K562 (cell line): Measurements from ENCODE around the gene STAU1. TPM values are rescaled to one million over a fixed set of nuclear protein-coding genes. Genes with fewer than 3 reads are reported as not detected.

ENCODE experiments used
- ATAC-seq: fragments of 200-7000 bp; cut with Tn5 transposase; 3 replicates; pipeline ENCODE4 v1.9.1; 2020; ENCODE audit warnings: moderate library complexity
- BruUV-seq: library from RNA; stranded (reverse); fragments of 400-500 nt; replicated peaks from 2 replicates; lab custom pipeline; 2021; lab: Mats Ljungman, UMichigan
- CTCF ChIA-PET: fragments of 300-600 bp; formaldehyde crosslinking; extraction: SDS; loops from one replicate; lab custom pipeline; 2021; ENCODE audit warnings: low intra/inter-chr PET ratio; lab: Yijun Ruan, JAX
- POLR2A ChIA-PET: fragments of 300-600, 350-650 bp; sonication (Branson Sonifier 250); formaldehyde crosslinking; extraction: SDS; loops from one replicate; lab custom pipeline; 2021; ENCODE audit warnings: antibody characterized with exemption, inconsistent platforms; lab: Yijun Ruan, JAX
- DNase-seq, 4 experiments: peaks; one replicate each; pipeline versions ENCODE4 v3.0.0 to v3.0.0-alpha.2; 2011 to 2018; ENCODE audit warnings: low spot score in 3 of 4, mixed read lengths in 3 of 4; ENCODE audit errors: extremely low read depth in 1 of 4
- FAIRE-seq: peaks from 2 replicates; lab custom pipeline; 2011; peaks lifted over from hg19 to GRCh38; lab: Jason Lieb, UNC
- H2AFZ ChIP-seq: 2 replicates; pipeline ENCODE4 v1.6.0; 2011; ENCODE audit warnings: low read depth, low read length, control low read depth, inconsistent platforms
- H3K27ac ChIP-seq: fragments of 200-600 bp; 3 replicates; pipeline ENCODE4 v1.8.0; 2011; ENCODE audit warnings: low read depth, mild to moderate bottlenecking, control low read depth, inconsistent platforms, low read length, moderate library complexity, mixed read lengths; ENCODE audit errors: extremely low read depth
- H3K27me3 ChIP-seq, 2 experiments: fragments of 300-600 bp in 1 of 2; 2 replicates in 1 of 2; 3 replicates in 1 of 2; pipeline versions ENCODE4 v1.6.0 to v1.8.0; 2011; ENCODE audit warnings: inconsistent platforms in 2 of 2, low read length in 2 of 2, mild to moderate bottlenecking in 1 of 2, mixed read lengths in 1 of 2, moderate library complexity in 1 of 2; ENCODE audit not compliant: control insufficient read depth in 2 of 2, insufficient read depth in 2 of 2
- H3K36me3 ChIP-seq: fragments of 300-600 bp; 3 replicates; pipeline ENCODE4 v1.8.0; 2011; ENCODE audit warnings: mild to moderate bottlenecking, low read length, inconsistent platforms; ENCODE audit not compliant: control insufficient read depth, insufficient read depth
- H3K4me1 ChIP-seq, 2 experiments: fragments of 200-600 bp in 1 of 2; replicated peaks in 1 of 2; 2 replicates in 1 of 2; 3 replicates in 1 of 2; pipeline versions ENCODE4 v1.5.1 to v1.8.0; 2011; ENCODE audit warnings: inconsistent platforms in 2 of 2, low read length in 2 of 2, mild to moderate bottlenecking in 1 of 2, mixed read lengths in 1 of 2, moderate library complexity in 1 of 2; ENCODE audit not compliant: control insufficient read depth in 2 of 2, insufficient read depth in 2 of 2
- H3K4me2 ChIP-seq: 2 replicates; pipeline ENCODE4 v1.6.1; 2011; ENCODE audit warnings: low read length, control low read depth, inconsistent platforms, mixed read lengths; ENCODE audit not compliant: insufficient read depth
- H3K4me3 ChIP-seq: fragments of 200-600 bp; sonication (generic), shearing (Covaris generic); 2 replicates; pipeline ENCODE4 v1.5.1; 2016; ENCODE audit warnings: control low read depth, inconsistent platforms
- H3K79me2 ChIP-seq: fragments of 200-600 bp; 3 replicates; pipeline ENCODE4 v1.8.0; 2011; ENCODE audit warnings: low read length, inconsistent platforms; ENCODE audit not compliant: control insufficient read depth, insufficient read depth
- H3K9ac ChIP-seq, 2 experiments: 2 replicates each; pipeline versions ENCODE4 v1.6.0 to v1.6.1; 2011; ENCODE audit warnings: low read depth in 2 of 2, low read length in 2 of 2, control low read depth in 1 of 2, inconsistent platforms in 1 of 2, mild to moderate bottlenecking in 1 of 2, mixed read lengths in 1 of 2; ENCODE audit not compliant: insufficient read depth in 1 of 2
- H3K9me1 ChIP-seq: one replicate; pipeline ENCODE4 v1.6.0; 2011; ENCODE audit warnings: inconsistent platforms, mild to moderate bottlenecking, low read length, moderate library complexity; ENCODE audit not compliant: control insufficient read depth, insufficient read depth
- H3K9me3 ChIP-seq: replicated peaks from 2 replicates; pipeline ENCODE4 v1.5.1; 2011; ENCODE audit warnings: low read depth, low read length, inconsistent platforms; ENCODE audit not compliant: control insufficient read depth, insufficient read depth
- H4K20me1 ChIP-seq: replicated peaks from 2 replicates; pipeline ENCODE4 v1.6.1; 2011; ENCODE audit warnings: low read length, inconsistent platforms, mixed read lengths; ENCODE audit not compliant: control insufficient read depth, insufficient read depth
- KLF16 ChIP-seq: IDR thresholded peaks from 2 replicates; pipeline ENCODE4 v1.6.1; 2016; ENCODE audit warnings: antibody characterized with exemption
- LEF1 ChIP-seq: fragments of 450-650 bp; IDR thresholded peaks from 2 replicates; pipeline ENCODE4 v1.6.1; 2016; ENCODE audit warnings: mild to moderate bottlenecking
- MNT ChIP-seq, 2 experiments: fragments of 450-650 bp; conservative IDR thresholded peaks; 2 replicates each; pipeline ENCODE4 v1.6.1; 2017; ENCODE audit warnings: mild to moderate bottlenecking in 2 of 2, moderate library complexity in 2 of 2
- NCOA4 ChIP-seq: fragments of 450-650 bp; IDR thresholded peaks from 2 replicates; pipeline ENCODE4 v1.6.1; 2018; ENCODE audit warnings: mild to moderate bottlenecking; ENCODE audit not compliant: partially characterized antibody
- PRDM10 ChIP-seq: fragments of 450-650 bp; IDR thresholded peaks from 2 replicates; pipeline ENCODE4 v1.6.1; 2018; ENCODE audit not compliant: partially characterized antibody
- RBM34 ChIP-seq: fragments of 200-400 bp; formaldehyde crosslinking; IDR thresholded peaks from 2 replicates; pipeline ENCODE4 v1.6.1; 2018; ENCODE audit warnings: low read length, borderline replicate concordance; ENCODE audit not compliant: insufficient read depth
- TCF7L2 ChIP-seq: fragments of 150-350 bp; IDR thresholded peaks from 2 replicates; pipeline ENCODE4 v1.6.1; 2016; ENCODE audit warnings: low read depth, mild to moderate bottlenecking, low read length, moderate library complexity
- ZNF253 ChIP-seq: fragments of 250-450 bp; sonication (Bioruptor Pico); conservative IDR thresholded peaks from 2 replicates; pipeline ENCODE4 v1.6.1; 2021; ENCODE audit warnings: mild to moderate bottlenecking
- WGBS: fragments of 100-300 bp; shearing (Covaris generic); methylation state at CpG from one replicate; pipeline ENCODE4 v1.1.6; 2016; ENCODE audit warnings: low coverage, mixed read lengths; ENCODE audit not compliant: insufficient coverage; ENCODE audit errors: missing lambda C conversion rate; 5-methylcytosine and 5-hydroxymethylcytosine counted together
- in situ Hi-C: fragments of 300-500 bp; cut with MboI; formaldehyde crosslinking; loops from 4 replicates; pipeline ENCODE4 v1.15.0; 2018; ENCODE audit warnings: inconsistent platforms, mixed read lengths
- intact Hi-C: fragments of 100-400 bp; cut with micrococcal nuclease; formaldehyde crosslinking; loops from 2 replicates; pipeline ENCODE4 v1.14.2; 2022
- polyA plus RNA-seq, 8 experiments: library from polyadenylated mRNA; depleted of rRNA in 4 of 8; stranded (reverse) in 5 of 8; unstranded in 3 of 8; fragments of >200 nt; fragmentation: Nextera tagmentation in 2 of 8; fragmentation: Illumina TruSeq in 1 of 8; extraction: Ambion mirVana in 2 of 8; extraction: Trizol in 1 of 8; gene quantifications; 2 replicates each; pipeline versions ENCODE4 v1.2.1 to v1.2.3, GENCODE V29; 2011 to 2014; ENCODE audit warnings: inconsistent platforms in 1 of 8, missing spikeins in 1 of 8
- total RNA-seq, 7 experiments: library from RNA; depleted of rRNA in 6 of 7; stranded (reverse); fragments of >200 nt in 6 of 7; fragmentation: Illumina TruSeq in 2 of 7; extraction: Trizol in 2 of 7; gene quantifications; 2 replicates each; pipeline versions ENCODE4 v1.2.1 to v1.2.3, GENCODE V29; 2011 to 2021; ENCODE audit warnings: low replicate concordance in 1 of 7

Gene STAU1
- total and polyA plus RNA-seq, 9 of the 15 experiments (the other 6 are each of a cell fraction or from before 2014, with no cell fraction given), result 18.0 to 106 (median 50.6) TPM

GRCh38 chr20:49140834-49141233 is 47.3 kb downstream of the STAU1 start:
- no peak for ATAC-seq
- Histone ChIP-seq H3K36me3 (peaks cover 44% of the 10 kb centered on the region), H3K9me3 (no peaks in the 10 kb centered on the region), H3K4me2 (no peak overlapping the region), H3K9ac (no peak overlapping the region), H3K4me3 (no peak overlapping the region), H3K79me2 (peaks cover 13% of the 10 kb centered on the region; the same call in 1 of the 3 replicates), H3K27me3 (no peaks in the 10 kb centered on the region), H3K9me1 (no peaks in the 10 kb centered on the region), H2AFZ (no peak overlapping the region), H4K20me1 (no peaks in the 10 kb centered on the region), H3K27ac (no peak overlapping the region), H3K4me1 (peaks cover 3 to 6% of the 10 kb centered on the region in 2 experiments; a peak in 2 of 5 replicates)
- intact Hi-C loops (no loop called here), in situ Hi-C loops (no loop called here)
- no peak for DNase-seq
- no peak for FAIRE-seq
- no TSS peak for BruUV-seq
- POLR2A ChIA-PET, result no interaction called here
- CTCF ChIA-PET, result no interaction called here
- TF ChIP-seq NCOA4 (no peak), TCF7L2 (no peak), RBM34 (no peak), PRDM10 (no peak), KLF16 (no peak), MNT (conservative IDR thresholded peaks at IDR 0.05) (no peak), LEF1 (no peak), ZNF253 (CRISPR knock-in tag) (no peak)
- 87% methylated on average over 2 of the region's 2 CpGs for WGBS
